Activated T-cell treated with anti-CD3 and anti-CD28 coated beads for 24 hours (primary cell): ENCODE data around the gene DQX1.
"Not testable (repeated sequence)": the region's sequence is repeated elsewhere in the genome, so short reads cannot be mapped to it uniquely, and the experiment has no call there.

Source experiments
- DNase-seq: peaks from one replicate; pipeline ENCODE4 v3.0.0-alpha.2; 2020; ENCODE audit warnings: low read depth

DQX1 gene, protein sequence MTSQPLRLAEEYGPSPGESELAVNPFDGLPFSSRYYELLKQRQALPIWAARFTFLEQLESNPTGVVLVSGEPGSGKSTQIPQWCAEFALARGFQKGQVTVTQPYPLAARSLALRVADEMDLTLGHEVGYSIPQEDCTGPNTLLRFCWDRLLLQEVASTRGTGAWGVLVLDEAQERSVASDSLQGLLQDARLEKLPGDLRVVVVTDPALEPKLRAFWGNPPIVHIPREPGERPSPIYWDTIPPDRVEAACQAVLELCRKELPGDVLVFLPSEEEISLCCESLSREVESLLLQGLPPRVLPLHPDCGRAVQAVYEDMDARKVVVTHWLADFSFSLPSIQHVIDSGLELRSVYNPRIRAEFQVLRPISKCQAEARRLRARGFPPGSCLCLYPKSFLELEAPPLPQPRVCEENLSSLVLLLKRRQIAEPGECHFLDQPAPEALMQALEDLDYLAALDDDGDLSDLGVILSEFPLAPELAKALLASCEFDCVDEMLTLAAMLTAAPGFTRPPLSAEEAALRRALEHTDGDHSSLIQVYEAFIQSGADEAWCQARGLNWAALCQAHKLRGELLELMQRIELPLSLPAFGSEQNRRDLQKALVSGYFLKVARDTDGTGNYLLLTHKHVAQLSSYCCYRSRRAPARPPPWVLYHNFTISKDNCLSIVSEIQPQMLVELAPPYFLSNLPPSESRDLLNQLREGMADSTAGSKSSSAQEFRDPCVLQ

DNA sequence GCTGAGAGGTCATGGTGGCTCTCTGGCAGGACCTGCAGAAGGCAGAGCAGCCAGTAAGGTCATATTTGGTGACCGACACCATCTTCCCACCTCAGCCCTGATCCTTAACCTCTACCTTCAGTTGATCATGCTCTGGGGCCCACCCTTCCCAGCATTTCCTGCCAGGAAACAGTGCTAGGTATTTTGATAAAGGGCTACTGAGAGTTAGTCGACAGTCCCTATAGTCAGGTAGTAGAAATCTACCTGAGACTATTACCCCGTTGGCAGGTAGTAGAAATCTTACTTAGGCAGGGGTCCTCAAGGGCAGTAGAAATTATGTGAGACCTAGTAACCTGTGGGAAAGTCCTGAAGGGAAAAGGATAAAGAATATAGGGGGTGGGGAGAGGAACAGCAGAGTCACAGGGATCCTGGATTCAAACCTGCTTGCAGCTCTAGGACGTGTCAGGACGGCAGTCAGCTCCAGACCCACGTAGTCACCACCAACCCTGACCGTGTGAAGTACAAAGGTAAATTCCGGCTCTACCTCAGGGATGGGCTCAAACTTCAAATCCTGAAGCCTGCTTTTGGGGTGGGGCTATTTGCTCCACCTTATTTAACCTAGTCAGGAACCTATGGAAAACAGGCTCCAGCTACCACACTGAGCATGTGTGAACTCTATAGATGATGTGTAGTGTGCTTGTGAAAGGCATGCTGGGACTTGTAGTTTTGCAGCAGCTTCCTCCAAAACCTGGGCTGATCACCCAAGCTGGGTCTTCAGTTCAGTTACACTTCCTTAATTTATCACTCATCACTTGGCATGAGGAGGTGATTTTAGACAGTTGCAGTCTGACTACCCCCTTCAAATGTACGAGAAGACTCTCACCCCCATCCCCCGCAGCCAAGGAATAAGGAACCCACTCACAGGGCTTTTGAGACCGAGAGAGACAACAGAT, at the start of gene DQX1:
Gene DQX1, minus strand, starts transcription at position 515 of the 932 bp plus-strand sequence. Its CDS starts 502 bp downstream, at position 13.
- no peak for DNase-seq

GRCh38 chr2:74575320-74575719, 49.3 kb upstream of the DQX1 start:
- DNase-seq = no peak

DNA sequence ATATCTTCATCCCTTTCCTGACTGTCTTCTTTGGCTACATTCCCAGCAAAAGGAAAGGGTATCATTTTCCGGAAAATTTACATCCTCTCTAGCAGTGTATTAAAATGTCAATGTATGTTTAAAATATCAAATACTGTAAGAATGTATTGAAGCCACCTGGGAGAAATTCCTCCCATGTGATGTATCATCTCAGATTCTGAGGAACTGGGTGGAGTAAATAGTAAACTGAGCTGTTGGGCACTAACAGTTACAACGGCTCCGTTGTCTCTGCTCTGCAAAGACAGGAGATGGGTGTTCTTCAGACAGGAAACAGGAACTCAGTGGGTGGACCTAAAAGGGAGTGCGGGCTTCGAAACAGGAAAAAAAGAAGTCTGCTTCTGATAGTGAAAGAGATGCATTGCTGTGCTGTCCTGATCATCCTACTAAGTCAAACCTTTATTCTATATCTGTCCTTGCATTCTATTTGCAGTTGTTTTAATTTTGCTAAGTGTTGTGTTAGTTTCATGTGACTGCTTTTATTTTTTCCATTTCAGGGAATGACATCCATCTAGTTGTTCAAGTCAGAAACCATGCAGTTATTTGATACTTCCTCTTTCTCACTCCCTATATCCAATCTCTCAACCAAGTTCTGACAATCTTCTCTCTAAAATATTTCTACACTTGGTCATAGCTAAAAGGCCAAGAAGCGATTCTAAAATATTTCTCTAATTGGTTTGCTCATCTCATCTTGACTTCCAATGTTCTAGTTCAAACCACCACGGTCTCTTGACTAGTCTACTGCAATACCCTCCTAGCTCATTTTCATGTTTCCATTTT, 47.9 kb upstream of the DQX1 start:
- DNase-seq = no peak

DNA sequence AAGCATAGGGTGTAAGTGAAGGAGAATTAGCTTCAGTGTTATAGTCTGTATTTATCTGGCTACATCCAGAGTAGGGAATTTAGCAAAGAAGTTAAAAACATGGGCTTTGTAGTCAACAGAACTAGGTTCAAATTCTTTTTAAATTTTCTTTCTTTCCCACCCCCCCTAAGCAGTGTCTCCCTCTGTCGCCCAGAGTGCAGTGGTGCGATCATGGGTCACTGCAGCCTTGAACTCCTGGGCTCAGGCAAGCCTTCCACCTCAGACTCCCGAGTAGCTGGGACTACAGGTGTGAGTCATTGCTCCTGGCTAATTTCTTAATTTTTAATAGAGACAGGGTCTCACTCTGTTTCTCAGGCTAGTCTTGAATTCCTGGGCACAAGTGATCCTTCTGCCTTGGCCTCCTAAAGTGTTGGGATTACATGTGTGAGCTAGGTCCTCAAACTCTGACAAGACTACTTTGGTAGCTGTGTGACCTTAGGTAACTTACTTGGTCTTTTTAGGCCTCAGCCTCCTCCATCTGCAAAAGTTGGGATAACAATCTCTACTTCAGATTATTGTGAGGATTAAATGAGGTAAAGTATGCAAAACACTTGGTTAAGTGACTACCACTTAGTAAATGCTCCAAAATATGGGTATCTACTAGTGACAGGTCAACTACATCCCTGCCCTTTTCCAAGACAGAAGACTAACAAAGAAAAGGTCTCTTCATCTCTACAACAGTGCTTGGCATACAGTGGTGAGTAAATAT, 46.3 kb upstream of the DQX1 start:
- DNase-seq = no peak

DNA sequence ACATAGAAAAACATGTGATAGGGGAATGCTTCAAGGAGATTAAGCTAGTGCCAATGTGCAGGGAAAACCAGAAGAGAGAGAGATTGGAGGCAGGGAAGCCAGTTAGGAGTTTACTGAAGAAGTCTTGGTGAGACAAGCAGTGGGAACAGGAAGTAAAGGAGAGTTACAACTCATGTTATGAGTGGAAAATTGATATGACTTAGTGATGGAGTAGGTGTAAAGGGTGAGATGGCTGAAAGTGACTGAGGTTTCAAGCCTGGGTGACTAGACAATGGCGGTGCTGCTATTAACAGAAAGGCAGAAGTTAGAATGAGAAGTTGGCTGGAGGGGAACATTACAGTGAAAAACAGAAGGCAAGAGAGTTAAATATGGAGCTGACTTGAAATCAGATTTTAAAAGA, 45.0 kb upstream of the DQX1 start:
- no peak for DNase-seq

GRCh38 chr2:74569686-74570085, 43.7 kb upstream of the DQX1 start:
- DNase-seq = no peak

DNA sequence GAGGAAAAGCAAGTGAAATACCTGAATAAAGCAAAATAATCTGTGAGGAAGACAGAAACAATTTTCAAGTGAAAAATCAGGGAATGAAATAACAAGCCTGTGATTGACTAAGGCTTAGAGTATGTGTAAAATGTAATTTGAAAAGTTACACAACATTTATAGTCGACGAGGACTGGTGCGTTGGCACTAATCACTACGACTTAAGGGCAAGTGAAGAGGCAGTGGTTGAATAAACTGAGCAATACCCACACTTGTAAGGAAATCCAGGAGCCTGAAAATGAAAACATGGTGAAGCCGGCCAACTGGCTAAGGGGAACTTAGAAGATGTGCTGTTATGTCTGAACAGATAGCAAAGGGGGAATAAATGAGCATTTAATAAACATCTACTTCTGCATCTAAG, 41.9 kb upstream of the DQX1 start:
- no peak for DNase-seq

DNA sequence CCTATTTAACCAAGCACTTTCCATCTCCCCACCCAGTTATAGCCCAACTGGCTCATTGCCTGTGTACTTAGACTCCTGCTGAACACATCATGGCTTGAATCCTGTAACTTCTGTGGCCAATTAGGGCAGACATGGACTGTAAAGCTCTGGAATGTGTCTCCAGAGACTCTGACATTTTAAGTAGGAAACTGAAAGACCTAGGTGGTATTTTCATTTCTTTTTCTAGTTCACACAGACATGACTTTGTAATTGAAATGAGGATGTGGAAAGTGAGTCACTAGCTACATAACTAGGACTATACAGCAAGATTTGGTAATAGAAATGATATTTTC, 40.7 kb upstream of the DQX1 start:
- no peak for DNase-seq

DNA sequence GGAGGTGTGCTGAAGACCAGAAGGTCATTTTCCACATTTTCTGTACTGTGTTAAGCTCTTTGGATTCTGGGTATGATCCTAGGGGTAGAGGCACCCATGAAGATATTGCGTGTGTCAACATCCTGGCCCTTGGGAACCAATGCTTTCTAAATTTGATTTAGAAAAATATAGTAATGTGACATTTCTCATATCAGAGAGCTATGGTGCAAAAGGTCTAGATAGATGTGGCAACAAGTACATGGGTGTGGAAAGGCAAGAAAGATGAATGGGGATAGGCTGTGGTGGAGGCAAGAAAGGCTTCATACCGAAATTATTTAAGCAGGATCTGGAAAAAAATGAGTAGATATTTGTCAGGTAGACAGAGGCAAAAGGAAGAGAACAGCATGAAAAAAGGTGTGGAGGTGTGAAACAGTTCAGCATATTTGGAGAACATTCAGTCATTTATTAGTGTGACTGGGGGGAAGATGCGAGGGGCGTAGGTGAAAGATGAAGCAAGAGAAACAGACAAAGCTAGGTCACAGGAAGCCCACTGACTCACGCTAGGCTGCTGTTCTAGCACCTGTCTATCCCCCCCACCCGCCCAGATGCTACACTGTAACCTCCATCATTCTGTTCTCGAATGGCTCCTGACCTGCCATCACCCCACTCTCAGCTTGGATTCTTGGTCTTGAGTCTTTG, 40.2 kb upstream of the DQX1 start:
- no peak for DNase-seq

GRCh38 chr2:74564222-74564621, 38.2 kb upstream of the DQX1 start:
- no peak for DNase-seq

DNA sequence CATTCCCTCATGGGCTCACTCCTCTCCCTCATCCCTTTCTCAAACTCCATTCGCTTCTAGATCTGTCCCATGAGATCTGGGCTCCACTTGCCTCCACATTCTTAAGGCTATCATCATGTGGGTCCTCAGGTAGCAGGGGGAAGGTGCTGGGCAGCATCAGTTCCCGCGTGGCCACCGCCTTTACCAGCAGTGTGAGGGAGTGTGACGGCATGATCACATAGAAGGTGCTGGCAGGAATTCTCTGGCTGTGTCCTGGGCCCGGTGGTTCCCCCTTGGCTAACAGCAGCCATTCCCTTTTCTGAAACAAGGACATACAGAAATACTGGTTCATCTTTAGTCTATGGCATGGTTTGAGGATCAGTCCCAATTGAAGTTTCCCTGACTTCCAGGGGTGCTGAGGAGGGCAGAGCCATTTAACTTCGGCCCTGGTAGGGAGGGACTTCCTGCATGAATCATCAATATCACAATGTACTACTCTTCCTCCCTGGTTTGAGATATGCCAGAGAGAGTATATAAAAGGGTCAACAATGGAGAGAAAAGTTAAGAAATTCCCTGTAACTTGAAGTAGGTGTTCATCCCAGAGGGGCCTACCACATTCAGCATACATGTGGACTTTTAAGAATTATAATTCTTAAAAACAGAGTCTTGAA, 36.2 kb upstream of the DQX1 start:
- DNase-seq = no peak

DNA sequence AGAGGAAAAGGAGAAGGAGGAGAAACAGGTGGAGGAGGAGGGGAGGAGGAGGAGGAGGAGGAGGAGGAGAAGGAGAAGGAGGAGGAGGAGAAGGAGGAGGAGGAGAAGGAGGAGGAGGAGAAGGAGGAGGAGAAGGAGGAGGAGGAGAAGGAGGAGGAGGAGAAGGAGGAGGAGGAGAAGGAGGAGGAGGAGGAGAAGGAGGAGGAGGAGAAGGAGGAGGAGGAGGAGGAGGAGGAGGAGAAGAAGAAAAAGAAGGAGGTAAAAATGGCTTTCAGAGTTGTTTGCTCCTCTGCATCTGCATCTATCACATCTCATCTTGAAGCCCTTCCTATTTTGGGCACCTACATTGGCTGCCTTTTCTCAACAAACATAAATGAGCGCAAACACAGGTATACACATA, 35.0 kb upstream of the DQX1 start:
- DNase-seq = not testable (repeated sequence)

- DNase-seq = no peak
Measured at GRCh38 chr2:74560591-74560990, 34.6 kb upstream of the DQX1 start.

- DNase-seq = no peak
Measured at GRCh38 chr2:74559912-74560311, 33.9 kb upstream of the DQX1 start.

DNA sequence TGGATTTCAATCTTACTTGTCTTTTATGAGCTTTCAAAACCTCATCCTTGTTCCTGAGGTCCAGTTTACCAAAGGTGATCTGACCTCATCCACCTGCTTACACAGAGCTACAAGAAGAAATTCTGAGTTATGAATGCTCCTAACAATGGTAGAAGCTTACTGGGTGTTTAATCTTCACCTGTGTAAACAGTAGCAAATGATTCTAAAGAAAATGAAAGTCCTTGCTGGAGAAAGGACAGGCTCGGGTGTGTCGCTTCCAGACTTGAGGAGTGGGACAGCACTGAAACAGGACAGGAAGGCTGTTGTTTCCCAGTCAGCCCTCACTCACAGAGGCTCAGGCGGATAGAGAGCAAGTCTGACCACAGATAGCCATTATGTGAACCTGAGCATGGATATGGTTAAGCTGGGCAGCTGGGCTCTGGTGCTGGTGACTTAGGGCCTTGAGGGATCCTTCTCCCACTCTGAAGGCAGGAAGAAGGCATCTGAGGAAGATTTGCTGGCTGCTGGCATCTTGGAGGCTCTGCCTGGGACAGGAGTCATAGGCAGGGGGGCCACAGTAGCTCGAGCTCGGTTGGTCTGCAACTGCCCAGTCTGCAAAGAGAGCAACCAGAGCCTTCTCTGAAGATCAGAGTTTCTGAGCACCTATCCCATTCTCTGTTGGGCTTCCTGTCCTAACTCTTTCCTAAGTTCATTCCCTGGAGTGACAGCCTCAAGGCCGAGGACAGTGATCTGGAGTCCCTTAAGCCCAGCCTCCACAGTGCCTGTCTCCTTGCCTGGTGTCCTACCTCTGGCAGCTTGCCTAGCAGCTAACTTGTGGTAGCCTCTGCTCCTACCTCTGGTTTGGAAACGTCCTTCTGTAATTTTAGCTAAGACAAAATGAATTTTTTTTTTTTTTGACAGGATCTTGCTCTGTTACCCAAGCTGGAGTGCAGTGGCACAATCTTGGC, 32.5 kb upstream of the DQX1 start:
- DNase-seq = no peak

DNA sequence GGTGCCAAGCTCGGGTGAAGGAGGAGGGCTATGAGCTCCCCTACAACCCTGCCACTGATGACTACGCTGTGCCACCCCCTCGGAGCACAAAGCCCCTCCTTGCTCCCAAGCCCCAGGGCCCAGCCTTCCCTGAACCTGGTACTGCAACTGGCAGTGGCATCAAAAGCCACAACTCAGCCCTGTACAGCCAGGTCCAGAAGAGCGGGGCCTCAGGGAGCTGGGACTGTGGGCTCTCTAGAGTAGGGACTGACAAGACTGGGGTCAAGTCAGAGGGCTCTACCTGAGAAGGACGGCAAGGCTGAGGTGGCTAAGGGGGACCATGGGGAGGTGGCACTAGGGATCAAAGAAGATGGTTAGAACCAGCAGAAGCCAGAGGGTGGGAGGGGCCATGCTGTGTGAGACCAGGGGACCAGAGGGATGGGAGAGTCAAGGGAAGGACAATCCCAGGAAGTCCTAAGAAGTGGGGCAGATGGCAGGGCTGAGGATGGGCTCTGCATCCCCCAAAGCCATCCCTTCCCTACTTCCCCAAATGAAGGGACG, 30.9 kb upstream of the DQX1 start:
- DNase-seq = no peak

DNA sequence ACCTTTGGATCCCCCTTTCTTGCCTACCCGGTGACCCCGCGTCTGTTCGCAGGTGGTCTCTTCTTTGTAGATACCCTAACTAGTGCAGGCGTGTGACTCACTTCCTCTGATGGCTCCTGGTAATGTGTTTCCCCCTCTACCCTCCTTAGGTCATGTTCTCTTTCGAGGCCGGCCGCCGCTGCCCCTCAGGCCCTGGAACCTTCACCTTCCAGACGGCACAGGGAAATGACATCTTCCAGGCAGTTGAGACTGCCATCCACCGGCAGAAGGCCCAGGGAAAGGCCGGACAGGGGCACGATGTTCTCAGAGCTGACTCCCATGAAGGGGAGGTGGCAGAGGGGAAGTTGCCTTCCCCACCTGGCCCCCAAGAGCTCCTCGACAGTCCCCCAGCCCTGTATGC, 30.1 kb upstream of the DQX1 start:
- no peak for DNase-seq

DNA sequence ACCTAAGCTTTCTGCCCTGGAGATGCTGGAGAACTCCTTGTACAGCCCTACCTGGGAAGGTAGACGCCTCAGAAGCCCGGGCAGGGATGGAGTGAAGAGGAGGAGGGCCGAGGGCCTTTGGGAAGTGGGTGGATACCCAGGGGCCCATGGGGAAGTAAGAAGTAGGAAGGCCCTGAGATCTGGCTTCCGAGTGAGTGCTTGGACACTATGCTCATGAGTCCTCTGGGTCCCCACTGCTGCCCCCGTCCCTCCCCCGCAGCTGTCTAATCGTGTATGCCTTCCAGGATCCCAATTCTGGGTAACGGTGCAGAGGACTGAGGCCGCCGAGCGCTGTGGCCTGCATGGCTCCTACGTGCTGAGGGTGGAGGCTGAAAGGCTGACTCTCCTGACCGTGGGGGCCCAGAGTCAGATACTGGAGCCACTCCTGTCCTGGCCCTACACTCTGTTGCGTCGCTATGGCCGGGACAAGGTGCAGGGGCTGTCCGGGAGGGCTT, 29.6 kb upstream of the DQX1 start:
- no peak for DNase-seq
